ENCODE data around the gene PFDN6.

DNA sequence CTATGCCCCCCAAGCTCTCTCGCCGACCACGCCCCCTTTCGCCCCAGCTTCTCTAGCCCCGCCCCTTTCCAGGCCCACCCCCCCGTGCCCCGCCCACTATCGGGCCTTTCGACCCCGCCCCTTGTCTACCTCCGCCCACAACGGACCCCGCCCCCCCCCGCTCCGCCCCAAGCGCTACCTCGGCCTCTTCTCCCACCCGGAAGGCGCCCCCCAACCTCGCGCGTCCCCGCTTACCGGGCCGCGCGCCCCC is 27.9 kb downstream of the PFDN6 start:
- TF ChIP-seq, protein P1, sequence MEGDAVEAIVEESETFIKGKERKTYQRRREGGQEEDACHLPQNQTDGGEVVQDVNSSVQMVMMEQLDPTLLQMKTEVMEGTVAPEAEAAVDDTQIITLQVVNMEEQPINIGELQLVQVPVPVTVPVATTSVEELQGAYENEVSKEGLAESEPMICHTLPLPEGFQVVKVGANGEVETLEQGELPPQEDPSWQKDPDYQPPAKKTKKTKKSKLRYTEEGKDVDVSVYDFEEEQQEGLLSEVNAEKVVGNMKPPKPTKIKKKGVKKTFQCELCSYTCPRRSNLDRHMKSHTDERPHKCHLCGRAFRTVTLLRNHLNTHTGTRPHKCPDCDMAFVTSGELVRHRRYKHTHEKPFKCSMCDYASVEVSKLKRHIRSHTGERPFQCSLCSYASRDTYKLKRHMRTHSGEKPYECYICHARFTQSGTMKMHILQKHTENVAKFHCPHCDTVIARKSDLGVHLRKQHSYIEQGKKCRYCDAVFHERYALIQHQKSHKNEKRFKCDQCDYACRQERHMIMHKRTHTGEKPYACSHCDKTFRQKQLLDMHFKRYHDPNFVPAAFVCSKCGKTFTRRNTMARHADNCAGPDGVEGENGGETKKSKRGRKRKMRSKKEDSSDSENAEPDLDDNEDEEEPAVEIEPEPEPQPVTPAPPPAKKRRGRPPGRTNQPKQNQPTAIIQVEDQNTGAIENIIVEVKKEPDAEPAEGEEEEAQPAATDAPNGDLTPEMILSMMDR (conservative IDR thresholded peaks at IDR 0.05; ENCODE audit: low read depth, low read length) = no peak
- TF ChIP-seq EZH2 (IDR thresholded peaks at IDR 0.05; ENCODE audit: borderline replicate concordance, low read depth, low read length, poor library complexity, severe bottlenecking) = no peak
